ENCODE results near the gene PTPRN2.

DNA sequence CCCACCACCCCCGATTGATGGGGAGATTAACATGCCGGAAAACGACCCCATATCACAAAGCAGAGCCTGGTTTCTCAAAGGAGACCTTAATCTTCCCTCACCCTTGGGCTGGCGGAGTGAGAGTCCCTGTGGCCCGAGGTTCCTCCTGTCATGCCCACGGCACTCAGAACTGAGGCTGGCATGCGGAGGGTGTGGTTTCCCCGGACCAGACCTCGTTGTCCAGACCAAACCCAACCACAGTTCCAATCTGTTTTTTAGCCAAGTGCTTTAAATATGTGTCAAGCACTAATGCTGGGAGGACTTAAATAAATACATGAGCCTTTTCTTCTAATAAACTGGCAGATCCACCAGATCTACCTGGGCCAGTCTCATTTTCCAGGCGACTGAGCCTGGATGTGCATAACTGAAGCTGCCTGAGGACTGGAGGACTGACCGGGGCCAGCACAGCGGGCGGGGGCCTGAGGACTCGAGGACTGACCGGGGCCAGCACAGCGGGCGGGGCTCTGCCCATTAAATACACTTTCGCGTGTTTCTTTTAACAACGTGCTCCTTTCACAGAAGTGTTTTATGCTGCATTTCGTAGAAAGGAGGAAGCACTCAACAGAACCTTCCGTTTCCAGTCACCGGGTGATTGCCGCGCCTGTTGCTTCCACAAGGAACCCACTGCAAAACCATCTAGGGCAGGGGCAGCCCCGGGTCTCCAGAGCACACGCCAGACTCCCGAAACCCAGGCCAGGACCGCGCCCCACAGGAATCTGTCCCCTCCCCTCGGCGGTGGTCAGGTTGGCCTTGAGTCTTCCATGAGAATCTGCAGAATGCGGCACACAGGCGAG lies 334.6 kb downstream of the PTPRN2 start:
- TF ChIP-seq FOXP1 (CRISPR knock-in tag; IDR thresholded peaks at IDR 0.05) (no peak), CTCF (IDR thresholded peaks at IDR 0.05 in 2 of 3, conservative IDR thresholded peaks at IDR 0.05 in 1 of 3; ENCODE audit: insufficient read depth in 2 of 3, low read depth in 1 of 3, low read length in 3 of 3) (no peak), ZFX (CRISPR knock-in tag; IDR thresholded peaks at IDR 0.05) (no peak), BCL6 (CRISPR knock-in tag; IDR thresholded peaks at IDR 0.05) (no peak), MXI1 (IDR thresholded peaks at IDR 0.05; ENCODE audit: low read depth, low read length) (no peak), GABPA (tag; conservative IDR thresholded peaks at IDR 0.05; ENCODE audit: low read depth) (no peak), ZBTB49 (CRISPR knock-in tag; IDR thresholded peaks at IDR 0.05; ENCODE audit: borderline replicate concordance) (no peak), CEBPB (tag; IDR thresholded peaks at IDR 0.05) (no peak), ELF2 (CRISPR knock-in tag; IDR thresholded peaks at IDR 0.05) (no peak), WHSC1 (IDR thresholded peaks at IDR 0.05; ENCODE audit: low read length) (no peak), SAP30 (IDR thresholded peaks at IDR 0.05; ENCODE audit: borderline replicate concordance, insufficient read depth, low read depth, low read length, poor library complexity, severe bottlenecking) (no peak), SIX5 (IDR thresholded peaks at IDR 0.05; ENCODE audit: borderline replicate concordance in 1 of 2, insufficient read depth in 1 of 2, low read depth in 1 of 2, low read length in 2 of 2) (no peak), EGR1 (conservative IDR thresholded peaks at IDR 0.05) (no peak)
- TF ChIP-seq, protein P1, sequence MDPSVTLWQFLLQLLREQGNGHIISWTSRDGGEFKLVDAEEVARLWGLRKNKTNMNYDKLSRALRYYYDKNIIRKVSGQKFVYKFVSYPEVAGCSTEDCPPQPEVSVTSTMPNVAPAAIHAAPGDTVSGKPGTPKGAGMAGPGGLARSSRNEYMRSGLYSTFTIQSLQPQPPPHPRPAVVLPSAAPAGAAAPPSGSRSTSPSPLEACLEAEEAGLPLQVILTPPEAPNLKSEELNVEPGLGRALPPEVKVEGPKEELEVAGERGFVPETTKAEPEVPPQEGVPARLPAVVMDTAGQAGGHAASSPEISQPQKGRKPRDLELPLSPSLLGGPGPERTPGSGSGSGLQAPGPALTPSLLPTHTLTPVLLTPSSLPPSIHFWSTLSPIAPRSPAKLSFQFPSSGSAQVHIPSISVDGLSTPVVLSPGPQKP (CRISPR knock-in tag; IDR thresholded peaks at IDR 0.05): no peak
